ENCODE data around the gene GNA15. TPM values are rescaled to one million over a fixed set of nuclear protein-coding genes. Genes with fewer than 3 reads are reported as not detected.

GNA15 gene
- total and polyA plus RNA-seq, 2 of the 8 experiments (the other 6 are each of a cell fraction or from before 2014, with no cell fraction given), result 0.26 to 0.45 TPM

- Histone ChIP-seq H3K4me1 (replicated peaks in 1 of 4; ENCODE audit: control insufficient read depth in 3 of 4, insufficient read depth in 4 of 4, low read length in 3 of 4) (peaks cover 0 to 5% (median 2%) of the 10 kb centered on the region in 4 experiments; a peak in 1 of 7 replicates), H3K56ac (replicated peaks; ENCODE audit: insufficient read length, low read depth, low read length) (no peak overlapping the region), H3K9ac (replicated peaks in 1 of 4; ENCODE audit: extremely low read depth in 1 of 4, low read depth in 3 of 4, low read length in 3 of 4) (peak overlapping the region in 1 of 4 experiments; percentile 66; a peak in 2 of 7 replicates), H2AK5ac (ENCODE audit: low read depth, low read length) (no peak overlapping the region), H4K91ac (replicated peaks; ENCODE audit: insufficient read length, low read length) (peak overlapping the region; percentile 54), H2BK20ac (ENCODE audit: low read length) (peak overlapping the region; percentile 34; the same call in 1 of the 2 replicates), H3K4me2 (ENCODE audit: insufficient read depth in 1 of 2, low read depth in 2 of 2, low read length in 2 of 2) (no peak overlapping the region), H3K14ac (ENCODE audit: insufficient read length) (no peak overlapping the region), H3K9me3 (ENCODE audit: insufficient read depth in 2 of 2, low read depth in 1 of 2, low read length in 1 of 2) (no peaks in the 10 kb centered on the region), H3K79me2 (ENCODE audit: control insufficient read depth in 1 of 2, insufficient read depth in 2 of 2, low read length in 2 of 2) (no peaks in the 10 kb centered on the region), H4K8ac (ENCODE audit: extremely low read depth, insufficient read depth, low read length) (no peak overlapping the region), H2BK15ac (ENCODE audit: low read length) (0 out of 2 replicates have a peak overlapping the region, but pooled peaks have one; percentile 61), H3K23me2 (ENCODE audit: low read depth, low read length) (peaks cover 10% of the 10 kb centered on the region; the same call in 1 of the 2 replicates), H3K4ac (replicated peaks; ENCODE audit: insufficient read length, low read depth, low read length) (no peak overlapping the region), H3K18ac (ENCODE audit: extremely low read depth, low read length) (no peak overlapping the region), H2BK5ac (ENCODE audit: low read depth, low read length) (0 out of 2 replicates have a peak overlapping the region, but pooled peaks have one; percentile 66), H2AFZ (ENCODE audit: low read length) (no peak overlapping the region), H4K20me1 (replicated peaks in 1 of 2; ENCODE audit: control insufficient read depth in 1 of 2, insufficient read depth in 2 of 2, low read length in 2 of 2) (peaks cover 0 to 11% of the 10 kb centered on the region in 2 experiments), H3K27me3 (replicated peaks in 1 of 4; ENCODE audit: control insufficient read depth in 3 of 4, extremely low read depth in 1 of 4, insufficient read depth in 3 of 4, low read length in 3 of 4) (no peaks in the 10 kb centered on the region; a peak in 1 of 7 replicates), H3K36me3 (ENCODE audit: control insufficient read depth in 2 of 4, insufficient read depth in 4 of 4, low read length in 3 of 4) (no peaks in the 10 kb centered on the region), H4K5ac (ENCODE audit: insufficient read length, low read depth, low read length) (no peak overlapping the region), H3K79me1 (ENCODE audit: low read depth, low read length) (no peaks in the 10 kb centered on the region), H3K27ac (ENCODE audit: low read depth, low read length) (no peak overlapping the region), H2BK12ac (ENCODE audit: low read depth, low read length) (no peak overlapping the region), H3K4me3 (ENCODE audit: extremely low read depth in 1 of 4, insufficient read depth in 2 of 4, low read depth in 3 of 4, low read length in 4 of 4) (no peak overlapping the region), H2BK120ac (replicated peaks; ENCODE audit: low read depth, low read length) (no peak overlapping the region), H3K23ac (ENCODE audit: insufficient read length) (peak overlapping the region; percentile 57)
- DNase-seq (ENCODE audit: low read depth in 1 of 2, low spot score in 2 of 2), result no peak
- no peak for FAIRE-seq
- ChIA-PET POLR2A (ENCODE audit: partially characterized antibody) (no interaction called here), CTCF (ENCODE audit: partially characterized antibody) (interaction anchor here (0.6 to 1.0 kb wide), 4 partner anchors 13 to 116 kb away, joined by 3 to 6 read pairs (median 4); no protein-coding TSS in a partner anchor)
- TF ChIP-seq KDM1A (IDR thresholded peaks at IDR 0.05; ENCODE audit: borderline replicate concordance, low read length), result peak; percentile 31; the same call in 1 of the 2 replicates
- TF ChIP-seq PHF8 (conservative IDR thresholded peaks at IDR 0.05; ENCODE audit: low read depth, low read length), result no peak
- TF ChIP-seq SRF (IDR thresholded peaks at IDR 0.05; ENCODE audit: low read depth, low read length), result no peak
- no peak for TF ChIP-seq POLR2AphosphoS5 (IDR thresholded peaks at IDR 0.05; ENCODE audit: low read depth, low read length)
- WGBS, 2 experiments (ENCODE audit: extremely low coverage in 1 of 2, insufficient coverage in 1 of 2, insufficient read length in 1 of 2, insufficient replicate concordance in 2 of 2, low coverage in 1 of 2, low lambda C conversion rate in 2 of 2, missing lambda C conversion rate in 1 of 2), result 89% methylated on average over 6 of the region's 6 CpGs; no CpG with 5 or more reads in 1 of the 2 experiments
These were observed 13.3 kb downstream of the GNA15 start for GRCh38 chr19:3149089-3149488.
